MM.1S (cell line): ENCODE results near the gene CCDC192.

ENCODE experiments used
- EZH2phosphoT487 ChIP-seq: fragments of 300-600 bp; sonication (generic); IDR thresholded peaks from 2 replicates; pipeline ENCODE4 v1.6.1; 2018; ENCODE audit warnings: antibody characterized with exemption, low read length
- TF ChIP-seq, protein P1 (sequence below): fragments of 300-600 bp; sonication (generic); IDR thresholded peaks from 2 replicates; pipeline ENCODE4 v1.5.1; 2016; ENCODE audit warnings: antibody characterized with exemption, low read length, mixed read lengths

DNA sequence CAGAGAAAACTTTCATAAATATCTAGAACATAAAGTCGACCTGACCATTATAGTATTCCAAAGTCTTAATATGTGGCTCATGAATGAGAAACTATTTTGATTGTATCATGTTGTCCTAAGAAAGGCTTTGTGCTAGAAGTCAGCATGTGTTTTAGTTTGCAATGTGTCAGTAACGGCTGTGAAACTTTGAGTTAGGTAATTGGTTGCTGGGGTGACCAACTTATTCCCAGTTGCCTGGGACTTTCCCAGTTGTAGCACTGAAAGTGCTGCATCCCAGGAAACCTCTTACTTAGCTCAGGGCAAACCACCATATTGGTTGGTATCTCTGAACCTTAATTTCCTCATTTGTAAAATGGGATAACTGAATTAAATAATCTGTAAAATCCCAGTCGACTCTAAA, 265.8 kb downstream of the CCDC192 start:
- TF ChIP-seq, protein P1, sequence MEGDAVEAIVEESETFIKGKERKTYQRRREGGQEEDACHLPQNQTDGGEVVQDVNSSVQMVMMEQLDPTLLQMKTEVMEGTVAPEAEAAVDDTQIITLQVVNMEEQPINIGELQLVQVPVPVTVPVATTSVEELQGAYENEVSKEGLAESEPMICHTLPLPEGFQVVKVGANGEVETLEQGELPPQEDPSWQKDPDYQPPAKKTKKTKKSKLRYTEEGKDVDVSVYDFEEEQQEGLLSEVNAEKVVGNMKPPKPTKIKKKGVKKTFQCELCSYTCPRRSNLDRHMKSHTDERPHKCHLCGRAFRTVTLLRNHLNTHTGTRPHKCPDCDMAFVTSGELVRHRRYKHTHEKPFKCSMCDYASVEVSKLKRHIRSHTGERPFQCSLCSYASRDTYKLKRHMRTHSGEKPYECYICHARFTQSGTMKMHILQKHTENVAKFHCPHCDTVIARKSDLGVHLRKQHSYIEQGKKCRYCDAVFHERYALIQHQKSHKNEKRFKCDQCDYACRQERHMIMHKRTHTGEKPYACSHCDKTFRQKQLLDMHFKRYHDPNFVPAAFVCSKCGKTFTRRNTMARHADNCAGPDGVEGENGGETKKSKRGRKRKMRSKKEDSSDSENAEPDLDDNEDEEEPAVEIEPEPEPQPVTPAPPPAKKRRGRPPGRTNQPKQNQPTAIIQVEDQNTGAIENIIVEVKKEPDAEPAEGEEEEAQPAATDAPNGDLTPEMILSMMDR, result no peak
- TF ChIP-seq EZH2phosphoT487, result no peak
